Nephron (organoid): ENCODE results near the gene VTI1A.

Source experiments
- H3K27ac Mint-ChIP-seq, 3 experiments: 2 replicates each; pipeline ENCODE4 v1.8.0; 2020; ENCODE audit warnings: mixed read lengths in 3 of 3, mild to moderate bottlenecking in 2 of 3, moderate library complexity in 1 of 3
- H3K27me3 Mint-ChIP-seq: 2 replicates; pipeline ENCODE4 v1.8.0; 2021; ENCODE audit warnings: low read depth, mild to moderate bottlenecking, moderate library complexity, mixed read lengths
- H3K36me3 Mint-ChIP-seq: 2 replicates; pipeline ENCODE4 v1.8.0; 2020; ENCODE audit warnings: low read depth, mixed read lengths
- H3K4me1 Mint-ChIP-seq: 2 replicates; pipeline ENCODE4 v1.8.0; 2020; ENCODE audit warnings: mixed read lengths
- H3K4me3 Mint-ChIP-seq, 3 experiments: 2 replicates each; pipeline ENCODE4 v1.8.0; 2020; ENCODE audit warnings: mild to moderate bottlenecking in 3 of 3, mixed read lengths in 3 of 3, moderate library complexity in 2 of 3
- H3K9me3 Mint-ChIP-seq: 2 replicates; pipeline ENCODE4 v1.8.0; 2020; ENCODE audit warnings: mixed read lengths
- CTCF ChIP-seq, 3 experiments: fragments of 200-600 bp; sonication (generic); IDR thresholded peaks; one replicate each; pipeline ENCODE4 v1.5.0; 2021; ENCODE audit warnings: antibody characterized with exemption in 3 of 3; ENCODE audit not compliant: unreplicated experiment in 3 of 3

VTI1A gene

GRCh38 chr10:112766636-112767035, 319.6 kb downstream of the VTI1A start:
- H3K36me3 Mint-ChIP-seq, result peaks cover 9% of the 10 kb centered on the region
- no peak overlapping the region for H3K27ac Mint-ChIP-seq
- no peaks in the 10 kb centered on the region for H3K27me3 Mint-ChIP-seq
- TF ChIP-seq CTCF (IDR thresholded peaks at IDR 0.05; ENCODE audit: unreplicated experiment in 3 of 3), result no peak
- H3K9me3 Mint-ChIP-seq, result peaks cover 7% of the 10 kb centered on the region
- peaks cover 37% of the 10 kb centered on the region for H3K4me1 Mint-ChIP-seq
- no peak overlapping the region for H3K4me3 Mint-ChIP-seq

- TF ChIP-seq CTCF (IDR thresholded peaks at IDR 0.05; ENCODE audit: unreplicated experiment in 3 of 3), result no peak
- Mint-ChIP-seq H3K9me3 (peaks cover 10% of the 10 kb centered on the region), H3K4me3 (no peak overlapping the region), H3K27me3 (no peaks in the 10 kb centered on the region), H3K4me1 (peaks cover 32% of the 10 kb centered on the region), H3K36me3 (peaks cover 12% of the 10 kb centered on the region), H3K27ac (peak overlapping the region in 1 of 3 experiments; percentile 63)
These were observed 320.1 kb downstream of the VTI1A start for GRCh38 chr10:112767156-112767555.

- peaks cover 13% of the 10 kb centered on the region for H3K9me3 Mint-ChIP-seq
- no peak overlapping the region for H3K4me3 Mint-ChIP-seq
- peaks cover 25% of the 10 kb centered on the region for H3K4me1 Mint-ChIP-seq
- peak overlapping the region; percentile 14 to 42 (median 40) for H3K27ac Mint-ChIP-seq
- peaks cover 17% of the 10 kb centered on the region for H3K36me3 Mint-ChIP-seq
- H3K27me3 Mint-ChIP-seq, result no peaks in the 10 kb centered on the region
- no peak for TF ChIP-seq CTCF (IDR thresholded peaks at IDR 0.05; ENCODE audit: unreplicated experiment in 3 of 3)
These were observed 321.1 kb downstream of the VTI1A start for GRCh38 chr10:112768121-112768520.

- no peak overlapping the region for H3K27ac Mint-ChIP-seq
- H3K36me3 Mint-ChIP-seq, result peaks cover 17% of the 10 kb centered on the region
- peaks cover 32% of the 10 kb centered on the region for H3K4me1 Mint-ChIP-seq
- TF ChIP-seq CTCF (IDR thresholded peaks at IDR 0.05; ENCODE audit: unreplicated experiment in 3 of 3), result no peak
- H3K9me3 Mint-ChIP-seq, result peaks cover 13% of the 10 kb centered on the region
- H3K4me3 Mint-ChIP-seq, result no peak overlapping the region
- H3K27me3 Mint-ChIP-seq, result no peaks in the 10 kb centered on the region
These were observed 322.1 kb downstream of the VTI1A start for GRCh38 chr10:112769081-112769480.

GRCh38 chr10:112769611-112770370, 322.8 kb downstream of the VTI1A start:
- H3K4me1 Mint-ChIP-seq, result peaks cover 33% of the 10 kb centered on the region
- TF ChIP-seq CTCF (IDR thresholded peaks at IDR 0.05; ENCODE audit: unreplicated experiment in 3 of 3), result no peak
- peaks cover 17% of the 10 kb centered on the region for H3K36me3 Mint-ChIP-seq
- no peaks in the 10 kb centered on the region for H3K27me3 Mint-ChIP-seq
- no peak overlapping the region for H3K4me3 Mint-ChIP-seq
- no peak overlapping the region for H3K27ac Mint-ChIP-seq
- peaks cover 13% of the 10 kb centered on the region for H3K9me3 Mint-ChIP-seq

GRCh38 chr10:112771733-112772132, 324.7 kb downstream of the VTI1A start:
- H3K27ac Mint-ChIP-seq, result no peak overlapping the region
- peaks cover 17% of the 10 kb centered on the region for H3K36me3 Mint-ChIP-seq
- no peaks in the 10 kb centered on the region for H3K27me3 Mint-ChIP-seq
- no peak for TF ChIP-seq CTCF (IDR thresholded peaks at IDR 0.05; ENCODE audit: unreplicated experiment in 3 of 3)
- H3K4me1 Mint-ChIP-seq, result peaks cover 47% of the 10 kb centered on the region
- H3K4me3 Mint-ChIP-seq, result no peak overlapping the region
- H3K9me3 Mint-ChIP-seq, result peaks cover 13% of the 10 kb centered on the region
